GM18519 (cell line): ENCODE results near the gene RAP1A.

Source experiments
- ATAC-seq: cut with Tn5 transposase; IDR thresholded peaks from one replicate; pipeline ENCODE4 v1.9.1; 2021; ENCODE audit warnings: mild to moderate bottlenecking, moderate library complexity; ENCODE audit not compliant: unreplicated experiment, low FRiP score

RAP1A gene

GRCh38 chr1:111619635-111620440 lies at the start of gene RAP1A:
Gene RAP1A (plus strand): TSS chr1:111619789. CDS start chr1:111691361, 71,572 bp downstream.
- peak; percentile 33 for ATAC-seq

- no peak for ATAC-seq
Observed at GRCh38 chr1:111569913-111570312, 49.7 kb upstream of the RAP1A start.

- ATAC-seq = no peak
Observed at GRCh38 chr1:111570781-111571181, 48.8 kb upstream of the RAP1A start.

- ATAC-seq = no peak
Observed at GRCh38 chr1:111571239-111571638, 48.4 kb upstream of the RAP1A start.

- ATAC-seq = no peak
Observed at GRCh38 chr1:111571987-111572386, 47.6 kb upstream of the RAP1A start.

GRCh38 chr1:111576547-111576946 lies 43.0 kb upstream of the RAP1A start:
- ATAC-seq = no peak

- ATAC-seq = no peak
Observed at GRCh38 chr1:111577814-111578213, 41.8 kb upstream of the RAP1A start.

- no peak for ATAC-seq
Observed at GRCh38 chr1:111581166-111581565, 38.4 kb upstream of the RAP1A start.

GRCh38 chr1:111582016-111582415 lies 37.6 kb upstream of the RAP1A start:
- no peak for ATAC-seq

GRCh38 chr1:111582644-111583618 lies 36.7 kb upstream of the RAP1A start:
- ATAC-seq = no peak

GRCh38 chr1:111585447-111586086 lies 34.0 kb upstream of the RAP1A start:
- ATAC-seq = no peak

- no peak for ATAC-seq
Observed at GRCh38 chr1:111586112-111586511, 33.5 kb upstream of the RAP1A start.

- peak; percentile 33 for ATAC-seq
Observed at GRCh38 chr1:111587509-111588174, 31.9 kb upstream of the RAP1A start.

- ATAC-seq = no peak
Observed at GRCh38 chr1:111591937-111592336, 27.7 kb upstream of the RAP1A start.

- peak; percentile 56 for ATAC-seq
Observed at GRCh38 chr1:111592389-111593361, 26.9 kb upstream of the RAP1A start.

GRCh38 chr1:111593403-111594305 lies 25.9 kb upstream of the RAP1A start:
- ATAC-seq = no peak

- no peak for ATAC-seq
Observed at GRCh38 chr1:111594306-111594693, 25.3 kb upstream of the RAP1A start.

- no peak for ATAC-seq
Observed at GRCh38 chr1:111595807-111596206, 23.8 kb upstream of the RAP1A start.
